HCT116 (cell line): ENCODE data around the gene XPNPEP3. TPM values are rescaled to one million over a fixed set of nuclear protein-coding genes. Genes with fewer than 3 reads are reported as not detected.

ENCODE experiments used
- ATAC-seq: fragments of 200-7000 bp; cut with Tn5 transposase; 2 replicates; pipeline ENCODE4 v1.9.1; 2020; ENCODE audit warnings: mild to moderate bottlenecking, moderate library complexity
- BruUV-seq: library from RNA; stranded (reverse); fragments of 400-500 nt; replicated peaks from 2 replicates; lab custom pipeline; 2021; lab: Mats Ljungman, UMichigan
- CTCF ChIA-PET: fragments of 300-600 bp; sonication (Branson Sonifier 250); formaldehyde crosslinking; loops from one replicate; lab custom pipeline; 2021; ENCODE audit warnings: antibody characterized with exemption; lab: Charles Lee
- POLR2A ChIA-PET: fragments of 300-600, 350-600 bp; sonication (Branson Sonifier 250); formaldehyde crosslinking; loops from one replicate; lab custom pipeline; 2021; ENCODE audit warnings: antibody characterized with exemption; lab: Charles Lee
- RAD21 ChIA-PET, 2 experiments: fragments of 300-600 bp; sonication (Branson Sonifier 250); formaldehyde crosslinking; loops; one replicate each; lab custom pipeline; 2023; ENCODE audit warnings: low total read pairs in 2 of 2; ENCODE audit not compliant: uncharacterized antibody in 2 of 2, unreplicated experiment in 2 of 2, low non-redundant PET in 1 of 2; lab: Charles Lee
- DNase-seq: peaks from one replicate; pipeline ENCODE4 v3.0.0-alpha.2; 2010; ENCODE audit warnings: low read depth, low spot score
- H2AFZ ChIP-seq: fragments of 200-600 bp; shearing (Covaris generic), sonication (generic); 2 replicates; pipeline ENCODE4 v1.6.1; 2017; ENCODE audit warnings: low read depth, mixed run types, mixed read lengths, antibody characterized with exemption, low read length; ENCODE audit not compliant: poor library complexity, severe bottlenecking
- H3K27ac ChIP-seq: 2 replicates; pipeline ENCODE4 v1.5.1; 2012; ENCODE audit warnings: low read depth, low read length
- H3K27me3 ChIP-seq: fragments of 200-600 bp; sonication (generic); 2 replicates; pipeline ENCODE4 v1.6.1; 2016; ENCODE audit warnings: mixed run types, low read length, mixed read lengths; ENCODE audit not compliant: insufficient read depth
- H3K36me3 ChIP-seq, 2 experiments: fragments of 200-500 bp in 1 of 2; fragments of 200-600 bp in 1 of 2; sonication (Bioruptor generic) in 1 of 2; sonication (generic) in 1 of 2; 2 replicates each; pipeline versions ENCODE4 v1.5.1 to v1.6.1; 2014 to 2016; ENCODE audit warnings: low read length in 2 of 2, inconsistent platforms in 1 of 2, mixed read lengths in 1 of 2, mixed run types in 1 of 2; ENCODE audit not compliant: insufficient read depth in 2 of 2, control insufficient read depth in 1 of 2
- H3K4me1 ChIP-seq, 2 experiments: fragments of 200-600 bp in 1 of 2; sonication (generic) in 1 of 2; 2 replicates each; pipeline versions ENCODE4 v1.5.1 to v1.6.1; 2012 to 2017; ENCODE audit warnings: low read length in 2 of 2, inconsistent platforms in 1 of 2, mild to moderate bottlenecking in 1 of 2, mixed read lengths in 1 of 2, mixed run types in 1 of 2, moderate library complexity in 1 of 2; ENCODE audit not compliant: insufficient read depth in 2 of 2, control insufficient read depth in 1 of 2
- H3K4me2 ChIP-seq: fragments of 200-600 bp; sonication (generic); 2 replicates; pipeline ENCODE4 v1.6.1; 2017; ENCODE audit warnings: mixed run types, low read length, mixed read lengths
- H3K4me3 ChIP-seq, 2 experiments: fragments of 200-600 bp in 1 of 2; sonication (generic) in 1 of 2; replicated peaks in 1 of 2; 2 replicates each; pipeline ENCODE4 v1.5.1; 2011 to 2016; ENCODE audit warnings: low read length in 2 of 2, control low read depth in 1 of 2, low read depth in 1 of 2, mild to moderate bottlenecking in 1 of 2, mixed read lengths in 1 of 2, mixed run types in 1 of 2
- H3K79me2 ChIP-seq: fragments of 200-600 bp; sonication (generic); 2 replicates; pipeline ENCODE4 v1.6.1; 2017; ENCODE audit warnings: mild to moderate bottlenecking, mixed run types, low read length, moderate library complexity, mixed read lengths; ENCODE audit not compliant: insufficient read depth
- H3K9ac ChIP-seq: fragments of 200-600 bp; sonication (generic); 2 replicates; pipeline ENCODE4 v1.6.1; 2016; ENCODE audit warnings: low read length, mixed read lengths
- H3K9me2 ChIP-seq: fragments of 200-600 bp; sonication (generic), shearing (Covaris generic); 2 replicates; pipeline ENCODE4 v1.6.1; 2017; ENCODE audit warnings: mixed run types, mild to moderate bottlenecking, moderate library complexity; ENCODE audit not compliant: insufficient read depth
- H3K9me3 ChIP-seq, 2 experiments: fragments of 200-500 bp in 1 of 2; fragments of 200-600 bp in 1 of 2; sonication (Bioruptor generic) in 1 of 2; sonication (generic) in 1 of 2; 2 replicates each; pipeline ENCODE4 v1.6.1; 2014 to 2017; ENCODE audit warnings: low read length in 2 of 2, mixed read lengths in 2 of 2, inconsistent platforms in 1 of 2, low read depth in 1 of 2, mild to moderate bottlenecking in 1 of 2, mixed run types in 1 of 2, moderate library complexity in 1 of 2; ENCODE audit not compliant: control insufficient read depth in 1 of 2, insufficient read depth in 1 of 2
- H4K20me1 ChIP-seq: fragments of 200-600 bp; sonication (generic), shearing (Covaris generic); 2 replicates; pipeline ENCODE4 v1.6.1; 2017; ENCODE audit warnings: mixed run types, mild to moderate bottlenecking, moderate library complexity; ENCODE audit not compliant: insufficient read depth
- ATF3 ChIP-seq: IDR thresholded peaks from 2 replicates; pipeline ENCODE4 v1.6.1; 2012
- CBX3 ChIP-seq: IDR thresholded peaks from 2 replicates; pipeline ENCODE4 v1.6.1; 2012; ENCODE audit warnings: low read depth
- CEBPB ChIP-seq: IDR thresholded peaks from 2 replicates; pipeline ENCODE4 v1.6.1; 2012; ENCODE audit warnings: low read depth
- CTCF ChIP-seq, 3 experiments: fragments of 200-600 bp in 1 of 3; sonication (generic) in 1 of 3; IDR thresholded peaks in 2 of 3; conservative IDR thresholded peaks in 1 of 3; 2 replicates each; pipeline ENCODE4 v1.5.1; 2012 to 2017; ENCODE audit warnings: low read depth in 2 of 3, low read length in 2 of 3, antibody characterized with exemption in 1 of 3, borderline replicate concordance in 1 of 3, control low read depth in 1 of 3, mild to moderate bottlenecking in 1 of 3, mixed read lengths in 1 of 3, mixed run types in 1 of 3, moderate library complexity in 1 of 3; ENCODE audit not compliant: insufficient read depth in 1 of 3
- EGR1 ChIP-seq: IDR thresholded peaks from 2 replicates; pipeline ENCODE4 v1.6.1; 2012; ENCODE audit warnings: low read depth
- EZH2 ChIP-seq: fragments of 200-600 bp; sonication (generic); IDR thresholded peaks from 2 replicates; pipeline ENCODE4 v1.6.1; 2017; ENCODE audit warnings: antibody characterized with exemption, mixed run types
- EZH2phosphoT487 ChIP-seq: fragments of 200-600 bp; IDR thresholded peaks from 2 replicates; pipeline ENCODE4 v1.6.1; 2018; ENCODE audit warnings: antibody characterized with exemption, borderline replicate concordance
- FOSL1 ChIP-seq: IDR thresholded peaks from 2 replicates; pipeline ENCODE4 v1.6.1; 2012; ENCODE audit warnings: low read depth
- JUND ChIP-seq: IDR thresholded peaks from 2 replicates; pipeline ENCODE4 v1.6.1; 2012
- MAX ChIP-seq: IDR thresholded peaks from 2 replicates; pipeline ENCODE4 v1.6.1; 2012
- POLR2A ChIP-seq: IDR thresholded peaks from 2 replicates; pipeline ENCODE4 v1.7.0; 2011; ENCODE audit warnings: borderline replicate concordance; ENCODE audit not compliant: insufficient read depth, insufficient read length; ENCODE audit errors: extremely low read depth
- POLR2AphosphoS5 ChIP-seq: IDR thresholded peaks from 2 replicates; pipeline ENCODE4 v1.6.1; 2011; ENCODE audit warnings: mild to moderate bottlenecking, low read depth, low read length, moderate library complexity
- RAD21 ChIP-seq: IDR thresholded peaks from 2 replicates; pipeline ENCODE4 v1.6.1; 2012; ENCODE audit warnings: low read depth, mild to moderate bottlenecking
- REST ChIP-seq: IDR thresholded peaks from 2 replicates; pipeline ENCODE4 v1.6.1; 2012; ENCODE audit warnings: low read depth
- SRF ChIP-seq: IDR thresholded peaks from 2 replicates; pipeline ENCODE4 v1.6.1; 2012; ENCODE audit warnings: low read depth
- TCF7L2 ChIP-seq: IDR thresholded peaks from 2 replicates; pipeline ENCODE4 v1.7.0; 2011; ENCODE audit warnings: borderline replicate concordance, inconsistent platforms; ENCODE audit not compliant: insufficient read depth, insufficient read length; ENCODE audit errors: extremely low read depth
- YY1 ChIP-seq: IDR thresholded peaks from 2 replicates; pipeline ENCODE4 v1.6.1; 2011; ENCODE audit warnings: low read length, low read depth, moderate library complexity, mild to moderate bottlenecking; ENCODE audit not compliant: insufficient replicate concordance; ENCODE audit errors: extremely low read depth
- ZBTB33 ChIP-seq: IDR thresholded peaks from 2 replicates; pipeline ENCODE4 v1.6.1; 2011; ENCODE audit warnings: mild to moderate bottlenecking, low read length, moderate library complexity; ENCODE audit not compliant: insufficient replicate concordance; ENCODE audit errors: extremely low read depth
- ZFX ChIP-seq: fragments of 450-650 bp; IDR thresholded peaks from 2 replicates; pipeline ENCODE4 v1.6.1; 2017
- ZNF274 ChIP-seq: fragments of 200-500 bp; sonication (Bioruptor generic); IDR thresholded peaks from 2 replicates; pipeline ENCODE4 v1.6.1; 2014; ENCODE audit warnings: mild to moderate bottlenecking, low read depth, low read length, inconsistent platforms
- intact Hi-C: fragments of 100-400 bp; cut with micrococcal nuclease; formaldehyde crosslinking; loops from 2 replicates; pipeline ENCODE4 v1.10.0; 2022
- total RNA-seq: library from RNA; stranded (reverse); gene quantifications from one replicate; pipeline ENCODE4 v1.2.1, GENCODE V29; 2021; ENCODE audit not compliant: unreplicated experiment

XPNPEP3 gene
- total RNA-seq, 1 experiment from 2014 or later = 29.8 TPM

- Histone ChIP-seq H3K79me2 (peaks cover 41% of the 10 kb centered on the region), H3K9me3 (no peaks in the 10 kb centered on the region), H3K27me3 (no peaks in the 10 kb centered on the region), H3K4me3 (no peak overlapping the region), H3K27ac (no peak overlapping the region), H3K4me1 (no peaks in the 10 kb centered on the region), H3K4me2 (no peak overlapping the region), H3K36me3 (peaks cover 37 to 45% of the 10 kb centered on the region in 2 experiments), H2AFZ (no peak overlapping the region), H3K9me2 (no peaks in the 10 kb centered on the region), H3K9ac (no peak overlapping the region), H4K20me1 (no peaks in the 10 kb centered on the region)
- ATAC-seq (no peak), DNase-seq (no peak)
- ChIA-PET CTCF (no interaction called here), POLR2A (interaction anchor here (1.0 to 1.5 kb wide), 2 partner anchors 9 to 15 kb away, joined by 3 to 5 read pairs; partner anchors contain the start of gene RBX1), RAD21 (no interaction called here)
- TF ChIP-seq REST = no peak
- no peak for TF ChIP-seq ZFX
- TF ChIP-seq SRF = no peak
- no peak for TF ChIP-seq EGR1
- no peak for TF ChIP-seq ATF3
- TF ChIP-seq ZNF274 = no peak
- no peak for TF ChIP-seq EZH2phosphoT487
- no peak for TF ChIP-seq POLR2A
- no peak for TF ChIP-seq EZH2
- no peak for TF ChIP-seq ZBTB33
- no peak for TF ChIP-seq TCF7L2
- TF ChIP-seq POLR2AphosphoS5 = no peak
- TF ChIP-seq FOSL1 = no peak
- no peak for TF ChIP-seq JUND
- TF ChIP-seq YY1 = no peak
- no peak for TF ChIP-seq CTCF (IDR thresholded peaks at IDR 0.05 in 2 of 3, conservative IDR thresholded peaks at IDR 0.05 in 1 of 3; ENCODE audit: borderline replicate concordance in 1 of 3, insufficient read depth in 1 of 3, low read depth in 2 of 3, low read length in 2 of 3)
- no peak for TF ChIP-seq MAX
- no peak for TF ChIP-seq RAD21
- no peak for TF ChIP-seq CEBPB
- TF ChIP-seq CBX3 = no peak
- no TSS peak for BruUV-seq
- intact Hi-C loops = no loop called here
Measured at GRCh38 chr22:40966726-40967085, 109.8 kb downstream of the XPNPEP3 start.
